GM19193 (cell line): ENCODE results near the gene EMID1.

Experiments used
- POLR2A ChIP-seq: IDR thresholded peaks from 4 replicates; pipeline ENCODE4 v1.6.1; 2011; ENCODE audit not compliant: insufficient read depth, insufficient read length; ENCODE audit errors: extremely low read depth

Gene EMID1

DNA sequence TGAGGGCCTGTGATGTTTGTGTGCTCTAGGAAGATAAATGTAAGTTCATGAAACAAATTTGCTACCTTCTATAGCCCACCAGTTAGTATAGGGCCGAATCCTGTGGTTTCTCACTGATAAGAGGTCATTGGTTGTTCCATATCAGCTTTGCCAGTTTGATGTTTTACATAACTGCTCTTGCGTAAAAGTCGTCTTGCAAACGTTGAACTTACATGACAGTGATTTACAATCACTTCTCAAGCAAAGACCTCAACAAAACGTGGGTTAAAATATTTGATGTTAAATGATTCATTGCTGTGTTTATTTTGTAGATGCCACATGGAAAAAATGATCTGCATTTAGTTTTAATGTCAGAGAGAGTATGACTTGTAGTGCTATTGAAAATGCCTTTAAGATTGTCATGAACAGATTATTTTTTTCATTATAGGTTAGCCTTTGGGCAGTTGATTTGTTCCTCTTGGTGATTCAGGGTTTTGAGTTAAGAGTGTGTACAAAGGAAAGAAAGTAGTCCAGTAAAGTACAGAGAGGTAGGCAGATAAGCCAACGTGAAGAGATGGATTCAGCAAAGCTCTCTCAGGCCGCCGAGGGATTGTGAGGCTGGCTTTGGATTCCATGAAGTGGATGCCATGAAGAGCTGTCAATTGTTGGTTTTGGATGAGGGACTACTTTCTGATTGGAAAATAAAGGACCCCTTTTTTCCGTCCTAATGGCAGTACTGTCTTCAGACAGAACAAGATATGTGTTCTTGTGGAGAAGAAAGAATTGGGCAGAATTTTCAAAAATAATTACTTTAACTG, 65.0 kb downstream of the EMID1 start:
- TF ChIP-seq POLR2A, result no peak

DNA sequence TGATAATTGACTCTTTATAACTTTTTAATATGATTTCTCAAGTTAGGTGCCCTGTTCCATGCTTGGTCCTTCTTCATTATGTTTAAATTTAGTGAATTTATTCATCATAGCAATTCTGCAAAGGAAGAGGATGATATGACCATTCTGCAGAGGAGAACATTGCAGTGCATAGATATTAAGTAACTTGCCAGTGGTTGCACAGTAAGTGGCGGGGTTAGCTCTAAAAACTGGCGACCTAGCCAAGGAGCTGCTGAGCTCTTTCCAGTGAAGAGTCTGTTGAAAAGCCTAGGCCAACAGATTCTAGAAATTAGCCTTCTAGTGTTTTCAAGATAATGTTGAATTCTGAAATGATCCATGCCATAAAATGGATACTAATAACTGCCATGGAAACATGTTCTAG, 66.9 kb downstream of the EMID1 start:
- no peak for TF ChIP-seq POLR2A

DNA sequence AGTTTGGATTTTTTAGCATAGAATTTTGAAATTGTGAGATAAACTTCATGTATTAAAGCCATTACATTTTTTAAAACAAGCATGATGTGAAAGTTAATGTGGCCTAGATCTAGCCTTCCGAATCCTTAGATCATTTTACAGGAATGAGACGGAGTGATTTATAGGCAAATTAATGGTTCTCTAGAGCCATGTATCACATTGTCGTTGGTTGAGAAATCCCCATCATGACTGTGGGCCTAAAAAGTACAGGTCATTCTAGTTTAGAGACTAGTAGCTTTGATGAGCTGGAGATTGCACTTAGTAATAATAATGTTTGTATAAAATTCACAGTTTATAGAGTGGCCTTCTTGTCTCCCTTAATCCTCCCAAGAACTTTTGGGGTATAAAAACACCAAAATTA, 69.5 kb downstream of the EMID1 start:
- no peak for TF ChIP-seq POLR2A

DNA sequence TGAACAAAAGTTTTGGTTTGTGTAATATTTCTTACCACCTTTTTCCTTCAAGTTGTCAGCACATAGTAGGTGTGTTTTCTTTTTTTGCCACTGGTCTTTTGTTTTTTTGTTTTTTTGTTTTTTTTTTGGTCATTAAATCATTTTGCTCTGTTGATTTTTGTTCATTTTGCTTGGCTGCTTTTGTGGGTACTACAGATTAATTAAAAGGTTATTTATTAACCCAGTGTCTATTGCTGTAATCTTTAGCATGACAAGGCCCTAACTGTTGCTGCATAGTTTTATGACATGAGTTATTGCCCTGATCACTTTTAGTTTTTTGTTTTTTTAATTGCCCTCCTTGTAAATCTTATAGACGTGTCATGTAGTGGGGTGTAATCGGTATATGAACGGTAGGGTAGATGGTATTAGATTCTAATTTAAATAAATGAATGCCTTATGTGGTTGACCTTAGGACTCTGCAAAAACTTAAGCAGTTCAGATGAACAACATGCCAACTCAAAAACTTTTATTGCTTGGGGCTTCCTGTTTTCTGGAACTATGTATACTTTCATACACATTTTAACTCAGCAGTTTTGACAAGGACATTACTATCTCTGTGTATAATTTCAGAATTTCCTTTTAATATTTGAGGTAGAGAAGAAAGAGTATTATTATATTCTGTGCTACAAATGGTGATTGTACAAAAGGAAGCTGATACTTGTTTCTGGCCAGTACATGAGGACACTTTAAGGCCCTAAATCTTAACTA, 70.3 kb downstream of the EMID1 start:
- no peak for TF ChIP-seq POLR2A

DNA sequence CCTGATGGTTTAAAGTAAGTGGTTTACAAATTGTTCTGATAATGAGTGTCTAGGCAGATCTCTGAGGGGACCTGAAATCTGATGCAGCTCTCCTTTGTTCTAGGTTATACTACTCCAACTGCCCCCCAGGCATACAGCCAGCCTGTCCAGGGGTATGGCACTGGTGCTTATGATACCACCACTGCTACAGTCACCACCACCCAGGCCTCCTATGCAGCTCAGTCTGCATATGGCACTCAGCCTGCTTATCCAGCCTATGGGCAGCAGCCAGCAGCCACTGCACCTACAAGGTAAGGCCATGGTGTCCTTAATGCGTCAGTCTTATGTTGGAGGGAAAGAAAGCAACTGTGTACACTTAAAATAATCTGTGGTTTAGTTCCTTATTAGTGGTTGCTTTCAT, 72.2 kb downstream of the EMID1 start:
- TF ChIP-seq POLR2A, result no peak

DNA sequence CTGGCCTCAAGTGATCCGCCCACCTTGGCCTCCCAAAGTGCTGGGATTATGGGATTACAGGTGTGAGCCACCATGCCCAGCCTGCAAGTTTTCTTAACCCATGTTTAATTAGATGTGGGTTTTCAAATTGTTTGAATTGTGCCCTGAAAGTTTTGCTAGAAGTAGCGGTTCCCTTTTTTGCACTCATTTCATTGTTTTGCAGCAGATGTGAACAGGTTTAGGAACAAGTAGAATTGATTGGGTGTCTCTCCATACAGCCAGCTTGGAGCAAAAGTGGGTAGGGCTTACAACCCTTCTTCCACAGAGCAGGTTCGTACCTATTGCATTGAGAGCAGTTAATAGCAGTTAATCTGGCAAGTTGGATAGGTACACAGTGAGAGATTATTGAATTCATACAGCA, 78.5 kb downstream of the EMID1 start:
- TF ChIP-seq POLR2A, result no peak

DNA sequence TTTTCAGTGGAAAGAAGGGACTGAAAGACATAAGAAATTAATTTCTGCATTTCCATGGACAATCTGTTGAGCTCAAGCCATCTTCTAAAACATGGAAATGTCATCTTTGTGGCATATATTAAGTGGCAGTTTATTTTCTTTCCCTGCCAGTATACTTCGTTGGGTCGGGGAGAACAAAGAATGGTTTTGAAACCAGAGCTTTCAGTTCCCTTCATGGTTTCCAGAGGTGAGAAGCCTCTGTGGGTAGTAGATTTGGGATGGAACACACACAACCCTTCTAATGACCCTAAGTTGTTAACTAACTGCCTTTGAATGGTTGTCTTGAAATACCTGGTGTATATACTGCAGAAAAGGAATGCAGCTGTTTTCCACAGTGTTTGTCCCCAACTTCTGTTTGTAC, 83.1 kb downstream of the EMID1 start:
- TF ChIP-seq POLR2A, result no peak

DNA sequence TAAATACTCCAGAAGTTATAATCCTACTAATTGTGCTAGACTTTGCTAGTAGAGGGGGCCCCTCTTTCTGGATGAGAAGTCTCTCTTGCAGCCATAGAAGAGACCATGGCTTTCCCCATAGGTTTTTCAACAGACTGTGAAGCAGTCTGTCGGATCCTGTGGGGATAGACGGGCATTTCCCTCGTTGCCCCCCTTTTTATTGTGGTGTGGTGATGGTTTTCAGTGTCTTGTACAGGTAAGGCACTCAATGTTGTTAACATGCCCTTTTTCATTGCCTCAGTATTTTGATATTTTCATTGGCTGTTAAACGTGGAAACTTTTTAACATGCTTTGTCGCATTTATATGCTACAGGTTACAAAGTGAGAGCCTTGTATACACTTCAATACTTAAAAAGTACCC, 84.4 kb downstream of the EMID1 start:
- no peak for TF ChIP-seq POLR2A

DNA sequence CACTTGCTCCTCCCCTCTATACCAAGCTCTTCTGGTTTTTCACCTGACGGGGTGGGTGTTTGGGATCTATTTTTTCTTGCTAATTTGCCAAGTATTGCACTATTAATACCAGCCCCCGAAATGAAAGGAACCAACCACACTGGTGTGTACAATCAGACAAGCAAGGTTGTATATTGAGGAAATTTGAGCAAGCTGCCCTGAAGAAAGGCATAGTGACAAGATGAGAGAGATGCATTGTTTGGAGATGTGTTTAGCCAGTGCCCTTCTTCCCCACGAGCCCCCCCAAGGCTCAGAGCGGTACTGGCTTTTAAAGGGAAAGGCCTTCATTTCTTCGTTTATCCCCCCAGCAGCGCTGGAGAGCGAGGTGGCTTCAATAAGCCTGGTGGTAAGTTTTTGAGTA, 85.5 kb downstream of the EMID1 start:
- TF ChIP-seq POLR2A, result no peak

DNA sequence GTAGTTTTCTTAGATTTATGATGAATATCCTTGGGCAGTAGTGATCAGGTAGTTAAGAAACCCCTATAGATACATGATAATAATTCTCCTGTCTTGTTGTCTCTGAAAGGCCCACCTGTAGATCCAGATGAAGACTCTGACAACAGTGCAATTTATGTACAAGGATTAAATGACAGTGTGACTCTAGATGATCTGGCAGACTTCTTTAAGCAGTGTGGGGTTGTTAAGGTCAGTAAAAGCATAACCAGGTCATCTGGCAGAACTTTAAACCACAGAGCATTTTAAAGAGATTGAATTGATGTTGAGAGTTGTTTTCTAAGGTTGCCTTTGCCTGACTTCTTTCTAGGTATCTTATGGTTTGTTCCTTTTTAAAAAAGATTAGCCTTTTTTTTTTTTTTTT, 86.7 kb downstream of the EMID1 start:
- no peak for TF ChIP-seq POLR2A

DNA sequence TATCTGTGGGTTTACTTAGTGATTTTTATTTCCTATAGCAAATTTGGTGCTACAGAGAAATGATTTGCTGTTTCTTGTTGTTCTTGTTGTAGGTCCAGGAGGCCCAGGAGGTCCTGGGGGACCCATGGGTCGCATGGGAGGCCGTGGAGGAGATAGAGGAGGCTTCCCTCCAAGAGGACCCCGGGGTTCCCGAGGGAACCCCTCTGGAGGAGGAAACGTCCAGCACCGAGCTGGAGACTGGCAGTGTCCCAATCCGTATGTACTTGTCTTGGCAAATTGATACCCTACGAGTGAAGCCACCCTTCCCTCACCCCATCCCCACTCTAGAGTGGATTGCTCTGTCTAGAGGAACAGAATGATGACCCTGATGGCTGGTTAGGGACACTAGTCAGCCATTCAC, 92.9 kb downstream of the EMID1 start:
- no peak for TF ChIP-seq POLR2A

DNA sequence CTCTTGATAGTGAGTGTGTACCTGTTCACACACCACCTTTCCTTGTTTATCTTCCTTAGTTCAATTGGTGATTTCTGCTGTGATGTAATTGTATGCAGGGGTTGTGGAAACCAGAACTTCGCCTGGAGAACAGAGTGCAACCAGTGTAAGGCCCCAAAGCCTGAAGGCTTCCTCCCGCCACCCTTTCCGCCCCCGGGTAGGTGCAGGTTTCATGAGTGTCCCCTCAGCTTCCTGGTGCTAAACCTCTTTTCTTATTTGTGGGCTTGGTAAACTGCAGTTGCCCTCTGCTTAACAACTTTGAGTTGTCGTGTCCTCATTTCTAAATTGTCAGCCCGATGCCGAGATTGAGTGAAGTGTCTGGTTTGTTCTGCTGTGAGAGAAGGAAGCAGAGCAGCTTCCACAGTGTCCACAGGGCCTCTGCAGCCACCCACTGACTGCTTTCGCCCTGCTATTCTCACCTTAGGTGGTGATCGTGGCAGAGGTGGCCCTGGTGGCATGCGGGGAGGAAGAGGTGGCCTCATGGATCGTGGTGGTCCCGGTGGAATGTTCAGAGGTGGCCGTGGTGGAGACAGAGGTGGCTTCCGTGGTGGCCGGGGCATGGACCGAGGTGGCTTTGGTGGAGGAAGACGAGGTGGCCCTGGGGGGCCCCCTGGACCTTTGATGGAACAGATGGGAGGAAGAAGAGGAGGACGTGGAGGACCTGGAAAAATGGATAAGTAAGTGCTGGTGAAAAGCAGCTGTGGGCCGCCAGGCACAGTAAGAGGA, 93.6 kb downstream of the EMID1 start:
- TF ChIP-seq POLR2A, result no peak

DNA sequence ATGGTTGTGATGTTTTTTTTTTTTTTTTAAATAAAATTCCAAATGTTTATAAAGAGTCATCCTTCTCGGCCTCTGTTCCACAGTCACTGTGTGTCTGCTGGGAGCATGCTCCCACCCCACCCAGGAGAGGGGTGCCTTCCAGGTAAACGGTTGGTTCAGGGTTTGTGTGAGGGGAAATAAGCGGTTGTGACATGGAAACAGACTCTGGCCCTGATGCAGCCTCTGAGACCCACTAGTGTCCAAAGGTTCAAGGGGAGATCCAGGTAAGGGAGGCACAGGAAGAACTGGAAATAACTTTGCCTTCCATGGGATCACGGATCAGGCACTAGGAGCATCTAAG, 94.7 kb downstream of the EMID1 start:
- TF ChIP-seq POLR2A, result no peak

DNA sequence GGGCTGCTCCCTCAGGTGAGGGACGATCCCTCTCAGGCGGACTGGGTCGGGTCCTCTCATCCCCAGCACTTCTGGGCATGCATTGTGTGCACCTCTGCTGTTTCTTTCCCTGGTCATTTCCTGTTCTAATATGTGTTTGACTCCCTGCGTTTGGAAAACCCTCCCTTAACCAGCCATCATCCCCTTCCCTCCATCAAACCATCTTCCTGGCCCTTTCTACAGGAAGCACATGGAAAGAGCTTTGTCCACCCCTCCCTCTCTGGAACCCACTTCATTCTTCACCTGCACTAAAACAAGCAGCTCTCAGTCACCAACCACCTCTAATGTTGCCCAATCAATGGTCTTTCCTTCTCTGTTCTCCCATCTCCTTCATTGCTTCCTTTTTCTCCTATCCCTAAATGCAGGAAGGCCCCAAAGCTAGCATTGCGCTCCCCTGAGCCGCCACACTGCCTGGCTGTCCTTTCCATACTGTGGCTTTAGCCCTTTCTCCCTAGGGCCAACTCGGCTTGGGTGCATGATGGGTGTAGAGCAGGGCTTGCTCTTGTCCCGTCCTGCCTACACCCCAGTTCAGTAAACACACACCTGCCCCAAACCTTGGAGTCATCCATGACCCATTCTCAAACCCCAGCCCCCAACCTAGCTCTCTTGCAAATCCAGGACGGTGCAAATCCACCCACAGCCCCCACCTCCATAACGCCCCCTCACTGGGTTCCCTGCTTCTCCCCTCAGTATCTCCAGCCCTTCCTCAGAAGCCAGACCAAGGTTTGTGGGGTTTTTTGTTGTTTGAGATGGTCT, 95.3 kb downstream of the EMID1 start:
- peak; percentile 22 for TF ChIP-seq POLR2A
